Type B pancreatic cell (in vitro differentiated cells): Measurements from ENCODE around the gene ADCYAP1R1. TPM values are rescaled to one million over a fixed set of nuclear protein-coding genes. Genes with fewer than 3 reads are reported as not detected.

Experiments
- DNase-seq: peaks from one replicate; pipeline ENCODE4 v3.0.0; 2021; ENCODE audit warnings: mixed read lengths; ENCODE audit not compliant: unreplicated experiment; ENCODE audit errors: extremely low spot score
- H3K27ac Mint-ChIP-seq: 2 replicates; pipeline ENCODE4 v1.8.0; 2021; ENCODE audit warnings: mild to moderate bottlenecking, mixed read lengths
- H3K27me3 Mint-ChIP-seq: 2 replicates; pipeline ENCODE4 v1.8.0; 2021; ENCODE audit warnings: mixed read lengths
- H3K36me3 Mint-ChIP-seq: 2 replicates; pipeline ENCODE4 v1.8.0; 2021; ENCODE audit warnings: mixed read lengths
- H3K4me1 Mint-ChIP-seq: one replicate; pipeline ENCODE4 v1.8.0; 2021; ENCODE audit warnings: mixed read lengths; ENCODE audit not compliant: unreplicated experiment
- H3K4me3 Mint-ChIP-seq: 2 replicates; pipeline ENCODE4 v1.8.0; 2021; ENCODE audit warnings: mild to moderate bottlenecking, mixed read lengths
- H3K9me3 Mint-ChIP-seq: 2 replicates; pipeline ENCODE4 v1.8.0; 2021; ENCODE audit warnings: mixed read lengths
- CTCF ChIP-seq: fragments of 200-600 bp; sonication (generic); conservative IDR thresholded peaks from 2 replicates; pipeline ENCODE4 v1.5.0; 2021; ENCODE audit warnings: antibody characterized with exemption, mild to moderate bottlenecking
- total RNA-seq: library from RNA; stranded (reverse); gene quantifications from 2 replicates; pipeline ENCODE4 v1.2.1, GENCODE V29; 2021; ENCODE audit warnings: low replicate concordance

Gene ADCYAP1R1
- total RNA-seq, 1 donor from 2014 or later, result 2.8 TPM

- Mint-ChIP-seq H3K4me3 (no peak overlapping the region), H3K27ac (no peak overlapping the region), H3K4me1 (no peaks in the 10 kb centered on the region), H3K36me3 (no peaks in the 10 kb centered on the region), H3K27me3 (peaks cover 27% of the 10 kb centered on the region), H3K9me3 (no peaks in the 10 kb centered on the region)
- no peak for TF ChIP-seq CTCF
- peak; percentile 22 for DNase-seq
These were observed 48.8 kb downstream of the ADCYAP1R1 start for GRCh38 chr7:31100871-31101270.

- no peak overlapping the region for H3K4me3 Mint-ChIP-seq
- peak; percentile 42 for DNase-seq
- peaks cover 27% of the 10 kb centered on the region for H3K27me3 Mint-ChIP-seq
- no peaks in the 10 kb centered on the region for H3K36me3 Mint-ChIP-seq
- TF ChIP-seq CTCF, result no peak
- H3K4me1 Mint-ChIP-seq, result no peaks in the 10 kb centered on the region
- no peak overlapping the region for H3K27ac Mint-ChIP-seq
- no peaks in the 10 kb centered on the region for H3K9me3 Mint-ChIP-seq
These were observed 49.4 kb downstream of the ADCYAP1R1 start for GRCh38 chr7:31101544-31101943.

- no peak for TF ChIP-seq CTCF
- Mint-ChIP-seq H3K4me1 (no peaks in the 10 kb centered on the region), H3K9me3 (no peaks in the 10 kb centered on the region), H3K27me3 (peaks cover 24% of the 10 kb centered on the region), H3K4me3 (no peak overlapping the region), H3K36me3 (no peaks in the 10 kb centered on the region), H3K27ac (no peak overlapping the region)
- DNase-seq, result peak; percentile 60
These were observed 50.3 kb downstream of the ADCYAP1R1 start for GRCh38 chr7:31102151-31102972.

- no peaks in the 10 kb centered on the region for H3K4me1 Mint-ChIP-seq
- H3K27ac Mint-ChIP-seq, result no peak overlapping the region
- TF ChIP-seq CTCF, result no peak
- H3K9me3 Mint-ChIP-seq, result no peaks in the 10 kb centered on the region
- H3K4me3 Mint-ChIP-seq, result no peak overlapping the region
- DNase-seq, result peak; percentile 51
- H3K36me3 Mint-ChIP-seq, result no peaks in the 10 kb centered on the region
- peaks cover 23% of the 10 kb centered on the region for H3K27me3 Mint-ChIP-seq
These were observed 51.1 kb downstream of the ADCYAP1R1 start for GRCh38 chr7:31102973-31103850.

- no peaks in the 10 kb centered on the region for H3K4me1 Mint-ChIP-seq
- no peaks in the 10 kb centered on the region for H3K36me3 Mint-ChIP-seq
- H3K9me3 Mint-ChIP-seq, result no peaks in the 10 kb centered on the region
- H3K27me3 Mint-ChIP-seq, result peaks cover 17% of the 10 kb centered on the region
- no peak overlapping the region for H3K27ac Mint-ChIP-seq
- no peak for TF ChIP-seq CTCF
- peak; percentile 37 for DNase-seq
- H3K4me3 Mint-ChIP-seq, result no peak overlapping the region
These were observed 52.5 kb downstream of the ADCYAP1R1 start for GRCh38 chr7:31104361-31105255.
